Measurements from ENCODE around the gene TBC1D1. TPM values are rescaled to one million over a fixed set of nuclear protein-coding genes. Genes with fewer than 3 reads are reported as not detected.

Gene TBC1D1
- total and polyA plus RNA-seq, 3 experiments from 2014 or later, result 26.7 to 76.1 (median 73.1) TPM

- H3K27ac Mint-ChIP-seq, result peak overlapping the region in 2 of 8 donors; percentile 50 to 72
Measured at GRCh38 chr4:38034986-38035882, 144.3 kb downstream of the TBC1D1 start.

GRCh38 chr4:38036548-38036947 lies 145.7 kb downstream of the TBC1D1 start:
- peaks cover 17% of the 10 kb centered on the region for H3K36me3 ChIP-seq (ENCODE audit: insufficient read depth, low read length)
- ChIA-PET CTCF (interaction anchor here (1.1 to 4.6 kb wide), 8 partner anchors 9 to 437 kb away, joined by 3 to 23 read pairs (median 6); partner anchors contain the start of gene TBC1D1), POLR2A (no interaction called here)
- no peaks in the 10 kb centered on the region for H3K9me3 ChIP-seq (ENCODE audit: low read length)
- no peak overlapping the region for H3K4me3 Mint-ChIP-seq
- H3K36me3 Mint-ChIP-seq, result peaks cover 0 to 50% (median 18%) of the 10 kb centered on the region in 3 donors
- DNase-seq, result no peak
- no peaks in the 10 kb centered on the region for H3K27me3 ChIP-seq (ENCODE audit: insufficient read depth, low read length, poor library complexity, severe bottlenecking)
- no peaks in the 10 kb centered on the region for H3K9me3 Mint-ChIP-seq
- no peak overlapping the region for H3K27ac ChIP-seq (ENCODE audit: low read depth, low read length)
- H3K4me3 ChIP-seq (ENCODE audit: low read length), result no peak overlapping the region
- no peaks in the 10 kb centered on the region for H3K4me1 ChIP-seq (ENCODE audit: insufficient read depth, low read length)
- H3K27ac Mint-ChIP-seq, result peak overlapping the region in 2 of 8 donors; percentile 8 to 9
- no peaks in the 10 kb centered on the region for H3K4me1 Mint-ChIP-seq
- H3K27me3 Mint-ChIP-seq, result no peaks in the 10 kb centered on the region

More at GRCh38 chr4:38034986-38035882, 144.3 kb downstream of the TBC1D1 start:
- peaks cover 0 to 47% (median 15%) of the 10 kb centered on the region in 3 donors for H3K36me3 Mint-ChIP-seq
- Histone ChIP-seq H3K9me3 (ENCODE audit: low read length) (no peaks in the 10 kb centered on the region), H3K36me3 (ENCODE audit: insufficient read depth, low read length) (peaks cover 17% of the 10 kb centered on the region), H3K4me3 (ENCODE audit: low read length) (no peak overlapping the region), H3K27me3 (ENCODE audit: insufficient read depth, low read length, poor library complexity, severe bottlenecking) (no peaks in the 10 kb centered on the region), H3K4me1 (ENCODE audit: insufficient read depth, low read length) (no peaks in the 10 kb centered on the region), H3K27ac (ENCODE audit: low read depth, low read length) (no peak overlapping the region)
- no peaks in the 10 kb centered on the region for H3K27me3 Mint-ChIP-seq
- no peaks in the 10 kb centered on the region for H3K9me3 Mint-ChIP-seq
- no peak overlapping the region for H3K4me3 Mint-ChIP-seq
- no peaks in the 10 kb centered on the region for H3K4me1 Mint-ChIP-seq
- DNase-seq, result peak in 3 of 5 donors; percentile 9 to 47 (median 44)
- CTCF ChIA-PET, result interaction anchor here (1.0 to 4.6 kb wide), 11 partner anchors 10 to 436 kb away, joined by 3 to 23 read pairs (median 6); partner anchors contain the start of genes PGM2 and TBC1D1
- POLR2A ChIA-PET, result no interaction called here

- H3K27me3 Mint-ChIP-seq, result no peaks in the 10 kb centered on the region
- no peaks in the 10 kb centered on the region for H3K4me1 Mint-ChIP-seq
- H3K27me3 ChIP-seq (ENCODE audit: insufficient read depth, low read length, poor library complexity, severe bottlenecking), result no peaks in the 10 kb centered on the region
- no peaks in the 10 kb centered on the region for H3K4me1 ChIP-seq (ENCODE audit: insufficient read depth, low read length)
- ChIA-PET POLR2A (no interaction called here), CTCF (interaction anchor here (0.7 to 1.8 kb wide), 4 partner anchors 25 to 242 kb away, joined by 3 to 4 read pairs (median 3); no protein-coding TSS in a partner anchor)
- peaks cover 17% of the 10 kb centered on the region for H3K36me3 ChIP-seq (ENCODE audit: insufficient read depth, low read length)
- no peaks in the 10 kb centered on the region for H3K9me3 Mint-ChIP-seq
- no peak overlapping the region for H3K27ac Mint-ChIP-seq
- H3K9me3 ChIP-seq (ENCODE audit: low read length), result no peaks in the 10 kb centered on the region
- no peak overlapping the region for H3K4me3 Mint-ChIP-seq
- no peak for DNase-seq
- H3K27ac ChIP-seq (ENCODE audit: low read depth, low read length), result no peak overlapping the region
- no peak overlapping the region for H3K4me3 ChIP-seq (ENCODE audit: low read length)
- peaks cover 0 to 52% (median 18%) of the 10 kb centered on the region in 3 donors for H3K36me3 Mint-ChIP-seq
Measured at GRCh38 chr4:38037612-38038011, 146.7 kb downstream of the TBC1D1 start.

- Histone ChIP-seq H3K4me3 (ENCODE audit: low read length) (no peak overlapping the region), H3K27ac (ENCODE audit: low read depth, low read length) (no peak overlapping the region), H3K27me3 (ENCODE audit: insufficient read depth, low read length, poor library complexity, severe bottlenecking) (no peaks in the 10 kb centered on the region), H3K4me1 (ENCODE audit: insufficient read depth, low read length) (no peaks in the 10 kb centered on the region), H3K36me3 (ENCODE audit: insufficient read depth, low read length) (peaks cover 19% of the 10 kb centered on the region), H3K9me3 (ENCODE audit: low read length) (no peaks in the 10 kb centered on the region)
- Mint-ChIP-seq H3K4me3 (no peak overlapping the region), H3K36me3 (peaks cover 11 to 67% (median 27%) of the 10 kb centered on the region in 3 donors), H3K27ac (no peak overlapping the region), H3K4me1 (no peaks in the 10 kb centered on the region), H3K9me3 (no peaks in the 10 kb centered on the region), H3K27me3 (no peaks in the 10 kb centered on the region)
- ChIA-PET POLR2A (no interaction called here), CTCF (no interaction called here)
- DNase-seq, result no peak
Measured at GRCh38 chr4:38040619-38041018, 149.7 kb downstream of the TBC1D1 start.

DNA sequence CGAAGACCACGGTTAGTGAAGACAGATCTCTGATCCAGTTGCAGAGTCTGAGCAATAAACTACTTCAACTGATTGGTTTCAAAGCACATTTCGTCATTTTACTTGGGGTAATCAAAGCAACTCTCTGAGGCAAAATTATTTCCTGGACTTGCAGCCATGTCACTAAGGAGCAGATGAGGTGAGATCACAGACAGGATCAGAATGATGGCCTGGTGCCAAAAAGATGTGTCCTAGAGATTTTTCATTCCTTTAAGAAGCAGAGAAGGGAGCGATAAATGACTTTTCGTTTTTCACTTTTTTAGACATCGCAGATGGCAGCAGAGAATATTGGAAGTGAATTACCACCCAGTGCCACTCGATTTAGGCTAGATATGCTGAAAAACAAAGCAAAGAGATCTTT lies 153.2 kb downstream of the TBC1D1 start:
- Mint-ChIP-seq H3K9me3 (no peaks in the 10 kb centered on the region), H3K27me3 (no peaks in the 10 kb centered on the region), H3K36me3 (peaks cover 11 to 63% (median 21%) of the 10 kb centered on the region in 3 donors), H3K4me3 (no peak overlapping the region), H3K27ac (no peak overlapping the region), H3K4me1 (no peaks in the 10 kb centered on the region)
- ChIA-PET POLR2A (interaction anchor here (0.7 kb wide), 1 partner anchor 728 kb away, joined by 4 read pairs; no protein-coding TSS in a partner anchor), CTCF (no interaction called here)
- DNase-seq, result no peak
- H3K27ac ChIP-seq (ENCODE audit: low read depth, low read length), result no peak overlapping the region
- H3K27me3 ChIP-seq (ENCODE audit: insufficient read depth, low read length, poor library complexity, severe bottlenecking), result no peaks in the 10 kb centered on the region
- no peak overlapping the region for H3K4me3 ChIP-seq (ENCODE audit: low read length)
- peaks cover 4% of the 10 kb centered on the region for H3K36me3 ChIP-seq (ENCODE audit: insufficient read depth, low read length)
- H3K4me1 ChIP-seq (ENCODE audit: insufficient read depth, low read length), result no peaks in the 10 kb centered on the region
- no peaks in the 10 kb centered on the region for H3K9me3 ChIP-seq (ENCODE audit: low read length)

DNA sequence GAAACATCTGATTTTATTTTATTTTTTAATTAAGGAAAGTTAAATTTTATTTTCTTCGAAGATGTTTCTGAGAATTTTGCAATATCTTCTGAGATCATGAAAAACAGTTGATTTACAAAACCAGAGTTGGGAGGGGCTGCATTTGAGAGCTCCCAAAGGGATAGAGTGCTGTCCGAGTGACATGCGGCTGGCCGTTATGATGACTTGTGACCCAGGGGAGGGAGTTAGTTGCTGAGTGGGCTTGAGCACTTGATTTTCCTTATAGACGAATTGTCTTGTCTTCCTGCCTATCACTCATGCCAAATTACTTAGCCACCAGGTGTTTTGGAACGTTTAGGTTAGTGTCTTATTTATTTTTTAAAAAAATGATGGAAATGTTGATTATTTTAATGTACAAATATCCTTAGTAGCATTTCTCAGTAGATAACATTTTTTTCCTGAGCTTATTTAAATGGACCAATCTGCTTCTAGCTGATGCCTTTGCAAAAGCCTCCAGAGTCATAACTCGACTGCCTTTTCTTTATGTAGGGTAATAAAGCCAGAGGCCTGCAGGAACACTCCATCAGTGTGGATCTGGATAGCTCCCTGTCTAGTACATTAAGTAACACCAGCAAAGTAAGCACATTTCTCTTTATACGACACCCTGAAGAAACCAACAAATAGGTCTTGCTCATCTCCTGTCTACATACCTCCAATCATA lies 154.6 kb downstream of the TBC1D1 start:
- Mint-ChIP-seq H3K27ac (no peak overlapping the region), H3K9me3 (no peaks in the 10 kb centered on the region), H3K27me3 (no peaks in the 10 kb centered on the region), H3K4me1 (no peaks in the 10 kb centered on the region), H3K36me3 (peaks cover 11 to 73% (median 24%) of the 10 kb centered on the region in 3 donors), H3K4me3 (no peak overlapping the region)
- Histone ChIP-seq H3K27me3 (ENCODE audit: insufficient read depth, low read length, poor library complexity, severe bottlenecking) (no peaks in the 10 kb centered on the region), H3K36me3 (ENCODE audit: insufficient read depth, low read length) (peaks cover 4% of the 10 kb centered on the region), H3K4me1 (ENCODE audit: insufficient read depth, low read length) (no peaks in the 10 kb centered on the region), H3K9me3 (ENCODE audit: low read length) (no peaks in the 10 kb centered on the region), H3K27ac (ENCODE audit: low read depth, low read length) (no peak overlapping the region), H3K4me3 (ENCODE audit: low read length) (no peak overlapping the region)
- CTCF ChIA-PET, result interaction anchor here (1.7 kb wide), 1 partner anchor 10 kb away, joined by 5 read pairs; no protein-coding TSS in a partner anchor
- POLR2A ChIA-PET, result no interaction called here
- DNase-seq, result no peak

- CTCF ChIA-PET, result interaction anchor here (0.8 kb wide), 1 partner anchor 684 kb away, joined by 3 read pairs; no protein-coding TSS in a partner anchor
- peak overlapping the region in 1 of 8 donors; percentile 52 for H3K27ac Mint-ChIP-seq
- H3K9me3 Mint-ChIP-seq, result no peaks in the 10 kb centered on the region
- Histone ChIP-seq H3K4me1 (ENCODE audit: insufficient read depth, low read length) (no peaks in the 10 kb centered on the region), H3K4me3 (ENCODE audit: low read length) (no peak overlapping the region), H3K27ac (ENCODE audit: low read depth, low read length) (no peak overlapping the region), H3K36me3 (ENCODE audit: insufficient read depth, low read length) (peaks cover 4% of the 10 kb centered on the region), H3K27me3 (ENCODE audit: insufficient read depth, low read length, poor library complexity, severe bottlenecking) (no peaks in the 10 kb centered on the region), H3K9me3 (ENCODE audit: low read length) (no peaks in the 10 kb centered on the region)
- H3K4me1 Mint-ChIP-seq, result no peaks in the 10 kb centered on the region
- POLR2A ChIA-PET, result no interaction called here
- H3K36me3 Mint-ChIP-seq, result peaks cover 11 to 75% (median 29%) of the 10 kb centered on the region in 3 donors
- H3K4me3 Mint-ChIP-seq, result no peak overlapping the region
- DNase-seq, result no peak
- H3K27me3 Mint-ChIP-seq, result no peaks in the 10 kb centered on the region
Measured at GRCh38 chr4:38046727-38047489, 156.0 kb downstream of the TBC1D1 start.

All from CD8-positive, alpha-beta memory T cell (primary cell).